Calu3 (cell line): ENCODE data around the gene HS6ST2. TPM values are rescaled to one million over a fixed set of nuclear protein-coding genes. Genes with fewer than 3 reads are reported as not detected.

ENCODE experiments used
- BruUV-seq: library from RNA; stranded (reverse); fragments of 400-500 nt; replicated peaks from 2 replicates; lab custom pipeline; 2021; lab: Mats Ljungman, UMichigan
- CTCF ChIA-PET: fragments of 300-600 bp; sonication (Branson Sonifier 250); formaldehyde crosslinking; loops from one replicate; lab custom pipeline; 2022; ENCODE audit warnings: antibody characterized with exemption; lab: Charles Lee
- DNase-seq: peaks from one replicate; pipeline ENCODE4 v3.0.0; 2022
- H3K27ac Mint-ChIP-seq: one replicate; pipeline ENCODE4 v1.8.0; 2022; ENCODE audit warnings: mixed read lengths; ENCODE audit not compliant: unreplicated experiment
- H3K27me3 Mint-ChIP-seq: one replicate; pipeline ENCODE4 v1.8.0; 2022; ENCODE audit warnings: mixed read lengths; ENCODE audit not compliant: unreplicated experiment
- H3K36me3 Mint-ChIP-seq: one replicate; pipeline ENCODE4 v1.8.0; 2022; ENCODE audit warnings: mild to moderate bottlenecking, moderate library complexity, mixed read lengths; ENCODE audit not compliant: insufficient read depth, unreplicated experiment
- H3K4me1 Mint-ChIP-seq: one replicate; pipeline ENCODE4 v1.8.0; 2022; ENCODE audit warnings: mild to moderate bottlenecking, low read depth, mixed read lengths; ENCODE audit not compliant: unreplicated experiment
- H3K4me3 Mint-ChIP-seq: one replicate; pipeline ENCODE4 v1.8.0; 2022; ENCODE audit warnings: mild to moderate bottlenecking, low read depth, moderate library complexity, mixed read lengths; ENCODE audit not compliant: unreplicated experiment
- H3K9me3 Mint-ChIP-seq: one replicate; pipeline ENCODE4 v1.8.0; 2022; ENCODE audit warnings: low read depth, mixed read lengths; ENCODE audit not compliant: unreplicated experiment
- CTCF ChIP-seq: fragments of 200-600 bp; IDR thresholded peaks from one replicate; pipeline ENCODE4 v1.8.0; 2022; ENCODE audit warnings: antibody characterized with exemption; ENCODE audit not compliant: unreplicated experiment
- intact Hi-C: fragments of 100-400 bp; cut with micrococcal nuclease; formaldehyde crosslinking; loops from one replicate; pipeline ENCODE4 v1.10.0; 2022; ENCODE audit not compliant: unreplicated experiment
- total RNA-seq: library from RNA; stranded (reverse); gene quantifications from 2 replicates; pipeline ENCODE4 v1.2.3, GENCODE V29; 2022

The HS6ST2 gene
- total RNA-seq, 1 experiment from 2014 or later: 40.7 TPM

DNA sequence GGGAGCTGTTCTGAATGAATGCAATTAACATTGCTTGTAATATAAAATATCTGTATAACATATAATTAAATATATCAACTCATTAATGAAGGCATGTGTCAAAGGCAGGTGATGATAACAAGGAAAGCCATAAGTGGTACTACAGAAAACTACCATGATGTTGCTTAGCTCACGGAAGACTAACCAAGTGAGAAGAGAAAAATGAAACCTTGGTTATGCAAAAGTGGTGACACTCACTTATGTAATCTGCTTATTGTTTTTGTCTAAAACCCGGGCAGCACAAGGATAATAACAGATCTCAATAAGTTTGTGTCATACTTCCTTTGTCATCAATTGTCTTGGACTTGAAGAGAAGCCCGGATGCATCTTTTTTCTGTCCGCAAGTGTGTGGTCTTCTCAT, 156.4 kb downstream of the HS6ST2 start:
- no peak overlapping the region for H3K4me3 Mint-ChIP-seq
- intact Hi-C loops: no loop called here
- H3K36me3 Mint-ChIP-seq: no peaks in the 10 kb centered on the region
- BruUV-seq: no TSS peak
- H3K27ac Mint-ChIP-seq: no peak overlapping the region
- H3K9me3 Mint-ChIP-seq: no peaks in the 10 kb centered on the region
- no peak for DNase-seq
- CTCF ChIA-PET: no interaction called here
- no peaks in the 10 kb centered on the region for H3K27me3 Mint-ChIP-seq
- no peak for TF ChIP-seq CTCF
- no peaks in the 10 kb centered on the region for H3K4me1 Mint-ChIP-seq

GRCh38 chrX:132795181-132795580, 163.2 kb downstream of the HS6ST2 start:
- CTCF ChIA-PET: no interaction called here

DNA sequence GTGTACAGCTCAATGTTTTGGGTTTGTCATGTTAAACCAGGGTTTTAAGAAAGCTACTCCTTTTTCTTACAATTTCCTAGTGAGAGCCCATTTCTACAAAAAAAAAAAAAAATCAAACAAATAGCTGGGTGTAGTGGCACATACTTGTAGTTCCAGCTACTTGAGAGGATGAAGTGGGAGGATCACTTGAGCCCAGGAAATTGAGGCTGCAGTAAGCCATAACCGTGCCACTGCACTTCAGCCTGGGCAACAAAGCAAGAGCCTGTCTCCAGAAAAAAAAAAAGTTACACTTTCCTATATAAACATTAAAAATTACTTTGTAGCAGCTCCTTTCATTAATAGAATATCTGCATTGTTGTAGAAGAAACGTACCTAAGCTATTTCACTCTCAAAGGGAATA, 166.7 kb downstream of the HS6ST2 start:
- DNase-seq: no peak
- Mint-ChIP-seq H3K36me3 (no peaks in the 10 kb centered on the region), H3K27ac (no peak overlapping the region), H3K4me1 (no peaks in the 10 kb centered on the region), H3K9me3 (no peaks in the 10 kb centered on the region), H3K4me3 (no peak overlapping the region), H3K27me3 (no peaks in the 10 kb centered on the region)
- no TSS peak for BruUV-seq
- CTCF ChIA-PET: interaction anchor here (0.6 kb wide), 1 partner anchor 676 kb away, joined by 3 read pairs; no protein-coding TSS in a partner anchor
- intact Hi-C loops: no loop called here
- TF ChIP-seq CTCF: no peak

More at GRCh38 chrX:132795181-132795580, 163.2 kb downstream of the HS6ST2 start:
- H3K27ac Mint-ChIP-seq: no peak overlapping the region
- H3K4me3 Mint-ChIP-seq: no peak overlapping the region
- H3K27me3 Mint-ChIP-seq: no peaks in the 10 kb centered on the region
- no peaks in the 10 kb centered on the region for H3K36me3 Mint-ChIP-seq
- no peak for TF ChIP-seq CTCF
- H3K9me3 Mint-ChIP-seq: no peaks in the 10 kb centered on the region
- no TSS peak for BruUV-seq
- DNase-seq: no peak
- intact Hi-C loops: no loop called here
- no peaks in the 10 kb centered on the region for H3K4me1 Mint-ChIP-seq

- Mint-ChIP-seq H3K27ac (no peak overlapping the region), H3K36me3 (no peaks in the 10 kb centered on the region), H3K4me1 (no peaks in the 10 kb centered on the region), H3K9me3 (no peaks in the 10 kb centered on the region), H3K27me3 (no peaks in the 10 kb centered on the region), H3K4me3 (no peak overlapping the region)
- intact Hi-C loops: no loop called here
- TF ChIP-seq CTCF: no peak
- no TSS peak for BruUV-seq
- CTCF ChIA-PET: no interaction called here
- no peak for DNase-seq
Observed at GRCh38 chrX:132790329-132790728, 168.1 kb downstream of the HS6ST2 start.
